NCI-H510A (cell line): Measurements from ENCODE around the gene GLG1.
"Not testable (repeated sequence)": the region's sequence is repeated elsewhere in the genome, so short reads cannot be mapped to it uniquely, and the experiment has no call there.

Experiments
- DNase-seq: peaks from one replicate; lab custom pipeline; 2025; lab: John Stamatoyannopoulos, UW

Gene GLG1

GRCh38 chr16:74537746-74538145 lies 69.2 kb downstream of the GLG1 start:
- DNase-seq, result not testable (repeated sequence)

- DNase-seq, result not testable (repeated sequence)
Measured at GRCh38 chr16:74534650-74535049, 72.3 kb downstream of the GLG1 start.

- no peak for DNase-seq
Measured at GRCh38 chr16:74524926-74525325, 82.0 kb downstream of the GLG1 start.

GRCh38 chr16:74524117-74524516 lies 82.8 kb downstream of the GLG1 start:
- no peak for DNase-seq

- not testable (repeated sequence) for DNase-seq
Measured at GRCh38 chr16:74523706-74524105, 83.2 kb downstream of the GLG1 start.

- no peak for DNase-seq
Measured at GRCh38 chr16:74522160-74522559, 84.8 kb downstream of the GLG1 start.

- DNase-seq, result no peak
Measured at GRCh38 chr16:74521691-74522090, 85.2 kb downstream of the GLG1 start.

GRCh38 chr16:74518934-74519333 lies 88.0 kb downstream of the GLG1 start:
- DNase-seq, result not testable (repeated sequence)

- no peak for DNase-seq
Measured at GRCh38 chr16:74511961-74512360, 95.0 kb downstream of the GLG1 start.

GRCh38 chr16:74505011-74505410 lies 101.9 kb downstream of the GLG1 start:
- no peak for DNase-seq

- DNase-seq, result no peak
Measured at GRCh38 chr16:74503412-74503811, 103.5 kb downstream of the GLG1 start.

GRCh38 chr16:74501484-74502478 lies 105.1 kb downstream of the GLG1 start:
- no peak for DNase-seq

GRCh38 chr16:74500907-74501306 lies 106.0 kb downstream of the GLG1 start:
- no peak for DNase-seq

- no peak for DNase-seq
Measured at GRCh38 chr16:74499114-74499513, 107.8 kb downstream of the GLG1 start.

GRCh38 chr16:74497761-74498160 lies 109.2 kb downstream of the GLG1 start:
- DNase-seq, result no peak

- DNase-seq, result no peak
Measured at GRCh38 chr16:74496054-74496453, 110.9 kb downstream of the GLG1 start.

- DNase-seq, result no peak
Measured at GRCh38 chr16:74492976-74493375, 113.9 kb downstream of the GLG1 start.

GRCh38 chr16:74487634-74488495 lies 119.0 kb downstream of the GLG1 start:
- no peak for DNase-seq

GRCh38 chr16:74485916-74486315 lies 121.0 kb downstream of the GLG1 start:
- DNase-seq, result no peak

GRCh38 chr16:74480150-74481029 lies 126.5 kb downstream of the GLG1 start:
- no peak for DNase-seq

- DNase-seq, result no peak
Measured at GRCh38 chr16:74477226-74477625, 129.7 kb downstream of the GLG1 start.

GRCh38 chr16:74474416-74474815 lies 132.5 kb downstream of the GLG1 start:
- no peak for DNase-seq
